ENCODE data around the gene CBX3.
A peak's percentile ranks its signal among the peaks of the same experiment; 100 is the strongest.

CBX3 gene

DNA sequence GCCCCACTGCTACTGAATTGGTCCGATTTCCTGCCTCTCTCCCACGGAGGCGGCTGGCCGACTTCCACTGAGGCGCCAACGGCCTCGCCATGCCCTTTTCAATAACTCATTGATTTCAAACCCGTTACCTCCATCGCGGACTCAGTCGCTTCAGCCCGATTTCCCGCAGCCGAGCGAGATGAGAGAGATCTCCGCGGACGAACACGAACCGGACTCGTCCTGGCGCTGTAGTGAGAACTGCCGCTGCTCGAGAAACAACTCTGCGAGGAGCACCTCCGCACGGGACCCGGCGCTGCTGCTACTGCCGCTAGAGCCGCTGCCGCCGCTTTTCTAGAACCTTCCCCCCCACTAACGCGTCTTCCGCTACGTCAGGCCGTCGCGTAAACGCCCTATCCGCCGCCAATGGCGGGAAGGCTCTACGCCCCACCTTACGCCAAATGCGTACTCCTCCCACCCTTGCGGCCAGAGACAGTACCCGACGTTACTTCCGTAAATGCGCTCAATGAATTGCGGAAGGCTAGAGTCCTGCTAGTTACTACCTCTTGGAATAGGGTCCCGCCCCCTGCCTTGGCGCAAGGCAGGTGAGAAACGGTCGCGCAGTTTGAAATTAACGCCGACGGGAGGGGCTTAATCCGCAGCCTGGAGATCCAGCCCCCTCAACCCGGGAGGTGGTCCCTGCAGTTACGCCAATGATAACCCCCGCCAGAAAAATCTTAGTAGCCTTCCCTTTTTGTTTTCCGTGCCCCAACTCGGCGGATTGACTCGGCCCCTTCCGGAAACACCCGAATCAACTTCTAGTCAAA is 900 bp upstream of the CBX3 start, which contains the start of gene HNRNPA2B1:
HNRNPA2B1 (minus strand) TSS at position 303 of the 803 bp plus-strand sequence; CDS start at position 134, 169 bp downstream.
- peak; percentile 92 for DNase-seq (ENCODE audit: extremely low read depth, low read depth)
- peak within 1 kb of the TSS; percentile 87 for H3K4me3 ChIP-seq (replicated peaks; ENCODE audit: low read depth, low read length)
- TF ChIP-seq, protein P1, sequence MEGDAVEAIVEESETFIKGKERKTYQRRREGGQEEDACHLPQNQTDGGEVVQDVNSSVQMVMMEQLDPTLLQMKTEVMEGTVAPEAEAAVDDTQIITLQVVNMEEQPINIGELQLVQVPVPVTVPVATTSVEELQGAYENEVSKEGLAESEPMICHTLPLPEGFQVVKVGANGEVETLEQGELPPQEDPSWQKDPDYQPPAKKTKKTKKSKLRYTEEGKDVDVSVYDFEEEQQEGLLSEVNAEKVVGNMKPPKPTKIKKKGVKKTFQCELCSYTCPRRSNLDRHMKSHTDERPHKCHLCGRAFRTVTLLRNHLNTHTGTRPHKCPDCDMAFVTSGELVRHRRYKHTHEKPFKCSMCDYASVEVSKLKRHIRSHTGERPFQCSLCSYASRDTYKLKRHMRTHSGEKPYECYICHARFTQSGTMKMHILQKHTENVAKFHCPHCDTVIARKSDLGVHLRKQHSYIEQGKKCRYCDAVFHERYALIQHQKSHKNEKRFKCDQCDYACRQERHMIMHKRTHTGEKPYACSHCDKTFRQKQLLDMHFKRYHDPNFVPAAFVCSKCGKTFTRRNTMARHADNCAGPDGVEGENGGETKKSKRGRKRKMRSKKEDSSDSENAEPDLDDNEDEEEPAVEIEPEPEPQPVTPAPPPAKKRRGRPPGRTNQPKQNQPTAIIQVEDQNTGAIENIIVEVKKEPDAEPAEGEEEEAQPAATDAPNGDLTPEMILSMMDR (IDR thresholded peaks at IDR 0.05; ENCODE audit: low read depth, low read length, missing control alignments), result no peak

DNA sequence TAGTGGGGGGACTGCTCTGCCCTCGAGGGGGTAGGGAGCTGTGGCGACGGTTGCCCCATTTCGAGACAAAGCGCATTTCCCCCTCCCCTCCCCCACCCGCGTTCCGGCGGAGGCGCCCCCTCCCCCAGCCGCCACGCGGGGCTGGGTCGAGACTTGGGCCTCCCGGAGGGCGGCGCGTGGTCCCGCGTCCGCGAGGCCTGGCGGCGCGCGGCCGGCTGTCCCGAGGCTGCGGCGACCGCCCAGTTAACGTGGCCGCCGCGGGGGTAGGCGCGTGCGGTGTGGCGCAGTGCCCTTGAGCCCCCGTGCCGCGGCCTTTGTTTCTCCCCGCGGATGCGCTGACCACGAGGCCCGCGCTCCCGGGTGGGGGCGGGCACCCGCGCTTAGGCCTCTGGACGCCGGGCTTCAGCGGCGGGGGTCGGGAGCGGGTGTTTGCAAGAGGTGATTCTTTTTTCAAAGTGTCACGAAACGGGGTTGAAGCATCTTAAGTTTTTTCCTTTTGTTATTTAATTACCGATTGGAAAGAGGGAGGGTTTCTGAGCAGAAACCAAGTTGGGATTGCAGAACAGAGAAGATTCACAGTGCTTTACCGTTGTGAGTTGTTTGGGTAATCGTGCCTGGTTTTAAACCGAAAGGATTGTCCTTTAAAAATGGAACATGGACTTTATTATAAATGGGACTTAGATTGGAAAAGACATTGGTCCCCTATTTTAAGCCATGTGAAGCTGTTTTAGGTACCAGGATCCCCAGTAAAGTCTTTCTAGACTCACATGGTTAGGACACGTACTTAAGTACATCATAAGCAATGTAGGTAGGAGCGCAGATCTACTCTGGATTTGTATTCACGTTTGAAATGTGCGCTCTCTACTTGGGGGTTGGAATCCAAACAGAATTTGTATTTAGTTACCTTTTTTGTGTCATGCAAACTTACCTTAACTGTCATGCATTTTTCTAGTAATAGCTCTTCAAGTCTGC is 760 bp downstream of the CBX3 start:
- TF ChIP-seq, protein P1 (IDR thresholded peaks at IDR 0.05; ENCODE audit: low read depth, low read length, missing control alignments), result no peak
- H3K4me3 ChIP-seq (replicated peaks; ENCODE audit: low read depth, low read length), result peak overlapping the region; percentile 87
- no peak for DNase-seq (ENCODE audit: extremely low read depth, low read depth)

DNA sequence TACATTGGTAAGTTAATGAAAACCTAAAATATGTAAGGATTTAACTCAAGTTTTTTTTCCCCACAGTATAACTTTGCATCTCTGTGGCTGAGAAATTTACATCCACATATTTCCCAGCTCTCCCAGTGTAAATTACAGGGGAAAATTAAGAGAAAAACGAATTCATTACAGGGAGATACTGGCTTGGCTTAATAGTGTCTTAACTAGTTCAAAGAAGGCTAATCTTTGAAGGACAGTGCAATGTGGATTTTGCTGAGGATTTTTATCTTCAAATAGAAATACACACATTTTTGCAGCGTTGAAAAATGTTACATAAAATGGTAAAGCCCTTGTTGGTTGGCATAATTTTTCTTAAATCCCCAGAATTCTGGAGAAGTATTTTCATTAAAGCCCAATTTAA is 1.5 kb downstream of the CBX3 start:
- H3K4me3 ChIP-seq (replicated peaks; ENCODE audit: low read depth, low read length), result peak overlapping the region; percentile 87
- TF ChIP-seq, protein P1 (IDR thresholded peaks at IDR 0.05; ENCODE audit: low read depth, low read length, missing control alignments), result no peak

DNA sequence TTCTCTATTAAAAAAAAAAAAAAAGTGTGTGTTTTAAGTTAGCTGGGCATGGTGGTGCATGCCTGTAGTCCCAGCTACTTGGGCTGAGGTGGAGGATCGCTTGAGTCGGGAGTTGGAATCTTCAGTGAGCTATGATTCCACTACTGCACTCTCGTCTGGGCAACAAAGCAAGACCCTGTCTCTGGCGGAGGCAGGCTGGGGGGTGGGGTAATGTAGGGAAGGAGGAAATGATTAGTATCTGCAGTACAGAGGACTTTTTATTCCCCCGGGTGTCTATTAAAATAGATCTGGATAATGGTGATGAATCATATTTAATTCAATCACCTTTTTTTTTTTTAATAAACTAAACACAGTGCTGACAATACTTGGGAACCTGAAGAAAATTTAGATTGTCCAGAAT is 6.5 kb downstream of the CBX3 start:
- DNase-seq (ENCODE audit: extremely low read depth, low read depth), result no peak
- TF ChIP-seq, protein P1 (IDR thresholded peaks at IDR 0.05; ENCODE audit: low read depth, low read length, missing control alignments), result no peak

More for the DNA sequence above, 1.5 kb downstream of the CBX3 start:
- no peak for DNase-seq (ENCODE audit: extremely low read depth, low read depth)

DNA sequence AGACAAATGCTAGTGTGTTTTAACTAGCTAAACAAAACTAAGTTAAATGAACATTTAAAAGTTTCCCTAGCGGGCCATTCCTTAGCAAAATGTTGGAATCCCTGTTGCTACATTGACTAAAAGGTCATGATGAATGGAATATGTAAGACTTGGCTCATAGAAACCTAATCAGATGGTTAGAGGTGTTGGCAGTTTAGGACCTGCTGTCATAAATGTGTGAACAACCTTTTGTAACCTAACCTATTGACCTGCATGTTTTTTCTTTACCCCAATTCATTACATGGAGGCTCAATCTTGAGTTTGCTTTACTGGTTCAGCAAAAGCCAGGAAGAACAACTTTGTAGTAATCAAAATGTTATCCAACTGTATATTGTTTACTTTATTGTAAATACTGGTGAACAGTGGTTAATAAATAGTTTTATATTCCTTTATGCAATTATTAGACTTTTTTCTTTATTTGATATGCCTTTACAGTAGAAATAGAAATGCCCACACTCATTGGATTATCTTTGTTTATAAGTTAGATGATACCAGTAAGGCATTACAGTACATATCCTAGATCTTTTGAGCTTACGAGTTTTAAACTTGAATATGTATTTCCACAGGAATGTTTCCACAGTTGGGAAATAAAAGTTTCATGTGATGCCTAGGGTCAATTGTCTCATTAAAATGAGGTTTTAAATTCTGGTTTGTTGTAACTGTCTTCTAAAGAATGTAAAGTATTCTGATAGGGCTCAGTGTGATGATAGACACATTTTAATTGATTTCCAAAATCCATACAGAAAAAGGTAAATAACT is 11.6 kb downstream of the CBX3 start:
- H3K4me3 ChIP-seq (replicated peaks; ENCODE audit: low read depth, low read length), result no peak overlapping the region
- TF ChIP-seq, protein P1 (IDR thresholded peaks at IDR 0.05; ENCODE audit: low read depth, low read length, missing control alignments), result no peak
- no peak for DNase-seq (ENCODE audit: extremely low read depth, low read depth)

More for the DNA sequence above, 6.5 kb downstream of the CBX3 start:
- no peak overlapping the region for H3K4me3 ChIP-seq (replicated peaks; ENCODE audit: low read depth, low read length)
